ENCODE data around the gene ADAMTSL5.
"Not testable (repeated sequence)": the region's sequence is repeated elsewhere in the genome, so short reads cannot be mapped to it uniquely, and the experiment has no call there.

Gene ADAMTSL5, protein sequence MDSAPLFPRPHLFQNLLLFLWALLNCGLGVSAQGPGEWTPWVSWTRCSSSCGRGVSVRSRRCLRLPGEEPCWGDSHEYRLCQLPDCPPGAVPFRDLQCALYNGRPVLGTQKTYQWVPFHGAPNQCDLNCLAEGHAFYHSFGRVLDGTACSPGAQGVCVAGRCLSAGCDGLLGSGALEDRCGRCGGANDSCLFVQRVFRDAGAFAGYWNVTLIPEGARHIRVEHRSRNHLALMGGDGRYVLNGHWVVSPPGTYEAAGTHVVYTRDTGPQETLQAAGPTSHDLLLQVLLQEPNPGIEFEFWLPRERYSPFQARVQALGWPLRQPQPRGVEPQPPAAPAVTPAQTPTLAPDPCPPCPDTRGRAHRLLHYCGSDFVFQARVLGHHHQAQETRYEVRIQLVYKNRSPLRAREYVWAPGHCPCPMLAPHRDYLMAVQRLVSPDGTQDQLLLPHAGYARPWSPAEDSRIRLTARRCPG

DNA sequence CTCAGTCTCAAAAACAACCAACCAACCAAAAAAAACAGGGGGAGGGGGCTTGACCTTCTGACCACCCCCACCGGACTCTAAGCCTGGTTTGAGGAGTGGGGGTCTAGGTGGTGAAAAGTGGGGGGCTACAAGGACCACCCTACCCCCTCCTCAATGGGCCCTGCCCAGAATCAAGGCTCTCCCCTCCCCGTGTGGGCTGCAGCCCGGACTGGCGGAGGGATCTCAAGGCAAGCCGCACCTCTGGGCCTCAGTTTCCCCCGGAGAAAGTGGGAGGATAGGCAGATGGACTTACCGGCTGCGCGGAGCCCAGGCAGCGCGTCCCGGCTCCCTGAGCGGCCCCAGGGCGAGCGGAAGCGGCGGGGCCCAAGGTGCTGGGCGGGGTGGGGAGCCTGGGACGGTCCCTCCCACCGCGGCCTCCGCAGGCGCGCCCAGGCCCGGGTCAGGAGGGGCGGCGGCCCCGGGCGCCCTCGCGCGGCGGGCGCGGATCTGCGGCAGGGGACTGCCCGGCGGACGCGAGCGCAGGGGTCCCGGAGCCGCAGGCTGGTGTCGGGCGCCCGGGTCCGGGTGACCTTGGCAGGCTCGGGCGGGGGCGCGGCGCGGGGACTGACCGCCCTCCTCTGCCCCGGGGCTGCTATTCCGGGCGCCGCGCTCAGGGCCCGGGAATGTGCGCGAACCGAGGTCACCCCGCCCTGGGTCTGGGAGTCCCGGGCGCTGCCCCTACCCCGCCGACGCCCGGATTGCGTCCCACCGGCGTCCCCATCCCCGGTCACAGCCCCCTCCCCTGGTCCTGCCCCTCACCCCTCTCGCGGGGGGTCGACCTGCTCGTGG is at the start of gene ADAMTSL5:
TSS of gene ADAMTSL5 (minus strand) at position 349 of the 828 bp plus-strand sequence. CDS start 2,076 bp downstream, outside the sequence.
- DNase-seq = peak; percentile 53

DNA sequence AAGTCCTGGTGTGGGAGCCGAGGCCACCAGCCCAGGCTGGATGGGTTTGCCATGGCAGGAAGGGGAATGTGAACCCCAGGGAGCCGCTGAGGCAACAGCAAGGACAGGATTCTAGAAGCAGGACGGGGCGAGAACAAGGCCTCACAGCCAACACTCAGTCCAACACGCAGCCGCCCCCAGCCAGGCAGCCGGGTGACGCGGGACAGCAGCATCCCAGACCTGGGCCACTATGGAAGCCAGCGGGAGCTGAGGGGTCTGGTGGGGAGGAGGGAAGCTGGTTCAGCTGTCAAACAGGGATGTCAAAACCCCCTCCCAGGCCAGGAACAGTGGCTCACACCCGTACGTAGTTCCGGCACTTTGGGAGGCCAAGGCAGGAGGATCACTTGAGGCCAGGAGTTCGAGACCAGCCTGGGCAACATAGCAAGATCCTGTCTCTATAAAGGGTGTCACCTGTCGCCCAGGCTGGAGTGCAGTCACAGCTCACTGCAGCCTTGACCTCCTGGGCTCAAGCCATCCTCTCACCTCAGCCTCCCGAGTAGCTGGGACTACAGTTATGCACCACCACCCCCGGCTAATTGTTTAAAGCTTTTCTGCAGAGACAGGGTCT is 48.5 kb upstream of the ADAMTSL5 start:
- no peak for DNase-seq

- DNase-seq = no peak
These were observed 47.6 kb upstream of the ADAMTSL5 start for GRCh38 chr19:1560286-1560882.

DNA sequence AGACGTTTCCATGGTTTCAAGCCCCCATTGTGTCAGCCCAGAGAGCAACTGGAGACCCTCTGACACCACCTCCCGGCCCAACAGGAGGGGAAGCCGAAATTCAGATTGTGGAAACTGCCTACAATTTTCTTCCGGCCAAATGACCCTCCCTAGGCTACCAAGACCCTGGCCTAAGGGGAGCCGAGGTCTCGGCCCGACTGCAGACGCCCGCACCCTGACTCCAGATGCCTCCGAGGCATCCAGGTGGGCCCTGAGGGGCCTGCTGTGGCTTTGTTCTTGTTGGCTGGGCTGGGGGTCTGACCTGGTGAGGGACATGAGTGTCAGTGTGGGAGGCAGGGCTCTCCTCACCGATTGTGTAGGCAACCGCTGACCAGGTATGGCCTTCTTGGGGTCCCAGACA is 45.7 kb upstream of the ADAMTSL5 start:
- DNase-seq = no peak

DNA sequence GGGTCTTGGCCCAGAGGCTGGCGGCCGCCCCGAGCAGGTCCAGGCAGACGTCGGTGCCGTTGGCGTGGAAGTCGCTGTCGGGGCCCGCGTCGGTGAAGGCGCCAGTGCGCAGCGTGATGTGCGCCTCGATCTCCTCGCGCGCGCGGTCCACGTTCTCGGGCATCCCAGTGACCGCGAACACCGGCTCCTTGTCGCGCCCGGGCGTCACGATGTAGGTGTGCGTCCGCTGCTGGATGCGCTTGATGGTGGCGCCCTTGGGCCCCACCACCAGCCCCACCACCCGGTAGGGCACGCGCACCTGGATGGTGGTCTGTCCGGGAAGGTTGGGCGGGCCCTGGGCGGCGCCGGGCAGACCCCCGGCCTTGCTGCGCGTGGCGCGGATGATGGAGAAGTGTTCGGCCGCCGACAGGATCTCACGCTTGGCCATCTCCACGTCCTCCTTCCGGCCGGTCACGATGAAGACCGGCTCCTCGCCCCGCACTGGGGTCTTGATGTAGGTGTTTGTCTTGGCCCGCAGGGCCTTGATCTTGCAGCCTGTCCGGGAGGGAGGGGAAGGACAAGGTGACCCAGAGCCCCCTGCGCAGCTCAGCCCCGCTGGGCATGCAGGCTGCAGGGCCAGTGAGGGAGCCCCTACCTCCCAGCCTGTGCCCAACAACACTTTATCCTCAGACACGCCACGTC is 43.7 kb upstream of the ADAMTSL5 start:
- DNase-seq = no peak

DNA sequence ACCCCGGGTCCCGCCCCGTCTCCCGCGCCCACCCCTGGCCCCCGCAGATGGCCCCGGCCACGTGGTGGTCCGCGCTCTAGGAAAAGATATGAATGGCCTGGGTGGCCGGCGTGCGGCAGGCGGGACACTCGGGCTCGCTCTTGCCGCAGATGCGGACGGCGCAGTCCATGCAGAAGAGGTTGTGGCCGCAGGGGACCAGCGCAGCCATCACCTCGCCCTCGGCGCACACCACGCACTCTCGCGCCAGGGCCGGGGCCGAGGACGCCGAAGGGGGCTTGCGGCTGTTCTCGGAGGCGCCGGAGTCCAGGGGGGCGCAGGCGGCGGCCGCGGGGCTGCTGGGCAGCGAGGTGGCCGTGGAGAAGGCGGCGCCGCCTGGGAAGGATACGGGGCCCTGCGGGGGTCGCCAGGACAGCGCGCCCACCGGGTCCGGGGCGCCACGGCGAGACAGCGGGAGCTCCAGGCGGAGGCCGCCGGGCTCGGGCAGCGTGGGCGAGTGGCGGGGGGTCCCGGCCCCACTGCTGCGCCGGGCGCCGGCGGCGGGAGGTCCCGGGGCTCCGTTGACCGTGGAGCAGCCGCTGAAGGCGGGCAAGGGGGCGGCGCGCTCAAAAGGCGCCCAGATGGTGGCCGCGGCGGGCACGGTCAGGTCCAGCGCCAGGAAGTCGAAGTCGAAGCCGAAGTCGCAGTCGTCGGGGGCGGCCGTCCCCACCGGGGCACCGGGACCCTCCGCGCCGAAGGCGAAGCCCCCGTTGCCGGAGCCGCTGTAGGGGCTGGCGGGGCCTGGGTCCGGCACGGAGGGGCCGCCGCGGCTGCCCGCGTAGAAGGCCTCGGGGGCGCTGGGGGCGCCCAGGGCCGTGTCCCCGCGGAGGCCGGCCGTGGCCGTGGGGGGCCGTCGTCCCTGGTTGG is 42.9 kb upstream of the ADAMTSL5 start:
- DNase-seq = no peak

GRCh38 chr19:1554968-1555367 is 42.1 kb upstream of the ADAMTSL5 start:
- no peak for DNase-seq

GRCh38 chr19:1553415-1553814 is 40.6 kb upstream of the ADAMTSL5 start:
- DNase-seq = no peak

DNA sequence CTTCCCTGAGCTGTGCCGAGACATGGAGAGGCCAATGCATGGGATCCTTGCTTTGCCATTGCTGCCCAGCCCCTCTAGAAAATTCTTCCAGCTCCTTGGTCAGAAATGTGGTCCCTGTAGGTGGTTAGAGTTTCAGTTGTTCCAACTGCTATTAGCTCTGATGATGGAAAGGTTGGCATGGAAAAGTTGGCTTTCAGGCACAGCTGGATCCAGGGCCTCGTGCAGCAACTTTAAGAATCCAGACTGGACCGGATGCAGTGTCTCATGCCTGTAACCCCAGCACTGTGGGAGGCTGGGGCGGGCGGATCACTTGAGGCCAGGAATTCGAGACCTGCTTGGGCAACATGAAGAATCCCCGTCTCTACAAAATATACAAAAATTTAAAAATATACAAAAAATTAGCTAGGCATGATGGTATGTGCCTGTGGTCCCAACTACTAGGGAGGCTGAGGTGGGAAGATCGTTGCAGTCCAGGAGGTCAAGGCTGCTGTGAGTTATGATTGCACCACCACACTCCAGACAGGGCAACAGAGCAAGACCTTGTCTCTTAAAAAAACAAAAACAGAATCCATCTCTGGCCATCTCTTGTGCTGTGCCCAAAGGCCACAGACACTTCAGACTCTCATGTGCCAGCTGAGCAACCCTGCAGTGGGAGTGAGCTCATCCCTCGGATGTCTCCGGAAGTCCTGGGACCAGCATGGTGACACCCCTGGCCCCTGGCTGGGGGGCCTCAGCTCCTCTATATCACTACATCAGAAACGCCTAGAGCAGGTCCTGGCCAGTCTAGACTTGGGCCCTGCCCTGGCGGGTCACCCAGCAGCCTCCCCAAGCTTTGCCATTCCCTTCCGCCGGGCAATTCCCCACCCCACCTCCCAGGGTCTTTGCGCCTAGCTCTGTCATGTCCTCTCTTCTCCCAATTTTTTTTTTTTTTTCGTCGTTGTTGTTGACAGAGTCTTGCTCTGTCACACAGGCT is 38.5 kb upstream of the ADAMTSL5 start:
- no peak for DNase-seq

DNA sequence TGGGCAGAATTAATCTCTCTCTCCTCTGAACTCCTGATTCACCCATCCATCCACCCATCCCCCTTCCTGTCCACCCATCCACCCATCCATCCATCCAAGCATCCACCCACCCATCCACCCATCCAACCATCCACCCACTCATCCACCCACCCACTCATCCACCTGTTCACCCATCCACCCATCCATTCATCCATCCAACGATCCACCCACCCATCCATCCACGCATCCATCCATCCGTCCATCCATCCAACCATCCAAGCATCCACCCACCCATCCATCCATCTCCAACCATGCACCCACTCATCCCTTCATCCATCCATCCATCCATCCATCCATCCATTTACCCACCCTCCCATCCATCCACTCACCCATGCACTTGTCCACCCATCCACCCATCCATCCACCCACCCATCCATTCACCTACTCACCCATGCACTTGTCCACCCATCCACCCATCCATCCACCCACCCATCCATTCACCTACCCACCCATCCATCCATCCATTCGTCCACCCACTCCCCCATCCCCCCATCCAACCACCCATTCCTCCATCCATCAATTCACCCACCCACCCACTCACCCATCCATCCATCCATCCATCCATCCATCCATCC is 36.6 kb upstream of the ADAMTSL5 start:
- no peak for DNase-seq

DNA sequence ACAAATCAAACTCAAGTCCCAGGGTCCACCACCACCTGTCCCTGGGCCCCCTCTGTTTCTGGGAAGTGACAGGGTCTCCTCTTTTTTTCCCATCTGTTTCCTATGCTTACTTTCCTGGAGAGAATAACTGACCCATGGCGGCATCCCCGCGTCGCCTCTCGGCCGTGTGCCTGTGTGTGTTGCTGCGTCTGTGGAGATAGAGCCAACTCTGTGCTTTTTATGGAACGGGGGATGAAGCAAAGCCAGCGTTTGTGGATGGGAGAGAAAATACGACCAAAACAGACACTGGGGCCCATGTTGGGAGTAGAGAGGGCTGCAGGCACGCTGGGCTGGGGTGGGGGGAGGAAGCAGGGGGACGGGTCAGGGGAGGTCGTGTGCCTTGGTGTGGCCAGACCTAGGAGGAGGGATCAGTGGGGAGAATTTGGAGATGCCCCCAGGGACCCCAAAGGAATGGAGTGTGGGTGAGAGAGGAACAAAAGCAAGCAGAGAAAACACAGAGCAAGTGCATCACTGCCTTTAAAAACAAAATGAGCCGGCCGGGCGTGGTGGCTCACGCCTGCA is 27.6 kb upstream of the ADAMTSL5 start:
- DNase-seq = no peak

DNA sequence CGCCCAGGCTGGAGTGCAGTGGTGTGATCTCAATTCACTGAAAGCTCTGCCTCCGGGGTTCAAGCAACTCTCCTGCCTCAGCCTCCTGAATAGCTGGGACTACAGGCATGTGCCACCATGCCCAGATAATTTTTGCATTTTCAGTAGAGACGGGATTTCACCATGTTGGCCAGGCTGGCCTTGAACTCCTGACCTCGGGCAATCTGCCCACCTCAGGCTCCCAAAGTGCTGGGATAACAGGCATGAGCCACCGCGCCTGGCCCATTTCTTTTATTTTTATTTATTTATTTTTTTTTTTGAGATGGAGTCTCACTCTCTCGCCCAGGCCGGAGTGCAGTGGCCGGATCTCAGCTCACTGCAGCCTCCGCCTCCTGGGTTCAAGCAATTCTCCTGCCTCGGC is 26.9 kb upstream of the ADAMTSL5 start:
- DNase-seq = not testable (repeated sequence)

- DNase-seq = no peak
These were observed 26.2 kb upstream of the ADAMTSL5 start for GRCh38 chr19:1538978-1539377.

DNA sequence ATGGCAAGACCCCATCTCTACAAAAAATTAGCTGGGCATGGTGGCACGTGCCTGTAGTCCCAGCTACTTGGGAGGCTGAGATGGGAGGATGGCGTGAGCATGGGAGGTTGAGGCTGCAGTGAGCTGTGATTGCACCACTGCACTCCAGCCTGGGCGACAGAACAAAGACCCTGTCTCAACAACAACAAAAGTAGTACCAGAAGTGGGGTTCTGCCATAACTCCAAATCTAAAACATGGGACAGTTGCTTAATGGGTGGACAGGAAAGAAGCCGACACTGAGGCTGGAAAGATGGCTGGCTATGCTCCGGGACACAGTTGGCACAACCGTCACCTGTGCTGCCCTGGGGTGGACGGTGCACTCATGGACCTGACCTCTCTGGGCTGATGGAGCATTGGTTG is 22.9 kb upstream of the ADAMTSL5 start:
- DNase-seq = not testable (repeated sequence)

- no peak for DNase-seq
These were observed 22.2 kb upstream of the ADAMTSL5 start for GRCh38 chr19:1534972-1535371.

DNA sequence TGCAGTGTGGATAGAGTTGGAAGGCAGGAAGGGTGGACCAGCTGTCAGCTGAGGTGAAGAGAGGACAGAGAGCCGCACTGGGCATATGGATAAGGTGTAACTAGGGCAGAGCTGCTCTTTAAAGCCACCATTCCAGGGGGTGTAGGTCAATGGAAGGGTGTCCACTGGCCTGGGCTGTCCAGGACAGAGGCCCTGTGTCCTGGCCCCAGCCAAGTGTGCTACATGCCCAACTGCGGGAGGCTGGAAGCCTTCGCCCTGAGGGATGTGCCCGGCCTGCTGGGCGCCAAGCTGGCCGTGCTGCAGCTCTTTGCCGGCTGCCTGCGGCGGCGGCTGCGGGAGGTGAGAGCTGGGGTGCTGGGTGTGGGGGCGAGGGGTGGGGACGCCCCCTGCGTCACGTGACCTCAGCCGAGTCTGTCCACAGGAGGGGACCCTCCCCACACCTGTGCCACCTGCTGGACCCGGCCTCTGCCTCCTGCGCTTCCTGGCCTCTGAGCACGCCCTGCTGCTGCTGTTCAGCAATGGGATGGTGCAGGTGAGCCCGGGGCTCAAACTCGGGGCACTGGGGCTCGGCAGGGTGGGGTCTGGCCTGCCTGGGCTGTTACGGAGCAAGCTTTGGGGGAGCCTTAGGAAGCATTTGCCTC is 20.8 kb upstream of the ADAMTSL5 start:
- DNase-seq = no peak

DNA sequence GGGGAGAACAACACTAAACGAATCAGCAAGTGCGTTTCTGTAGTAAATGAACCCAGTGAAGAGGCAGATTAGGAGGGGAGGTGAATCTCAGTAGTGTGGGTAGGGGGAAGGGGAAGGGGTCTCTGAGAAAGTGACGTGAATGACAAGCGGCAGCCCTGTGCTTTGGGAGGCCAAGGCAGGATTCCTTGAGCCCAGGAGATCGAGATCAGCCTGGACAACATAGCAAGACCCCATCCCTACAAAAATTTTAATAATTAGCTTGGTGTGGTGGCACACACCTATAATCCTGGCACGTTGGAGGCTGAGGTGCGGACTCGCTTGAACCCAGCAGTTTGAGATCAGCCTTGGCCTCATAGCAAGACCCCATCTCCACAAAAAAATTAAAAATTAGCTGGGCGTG is 19.2 kb upstream of the ADAMTSL5 start:
- no peak for DNase-seq

- DNase-seq = no peak
These were observed 18.8 kb upstream of the ADAMTSL5 start for GRCh38 chr19:1531587-1531986.

- DNase-seq = not testable (repeated sequence)
These were observed 18.0 kb upstream of the ADAMTSL5 start for GRCh38 chr19:1530856-1531255.
